ENCODE results near the gene RASSF10. TPM values are rescaled to one million over a fixed set of nuclear protein-coding genes. Genes with fewer than 3 reads are reported as not detected.
"Not testable (repeated sequence)": the region's sequence is repeated elsewhere in the genome, so short reads cannot be mapped to it uniquely, and the experiment has no call there.

The RASSF10 gene
- total RNA-seq, 2 experiments from 2014 or later, result not detected

DNA sequence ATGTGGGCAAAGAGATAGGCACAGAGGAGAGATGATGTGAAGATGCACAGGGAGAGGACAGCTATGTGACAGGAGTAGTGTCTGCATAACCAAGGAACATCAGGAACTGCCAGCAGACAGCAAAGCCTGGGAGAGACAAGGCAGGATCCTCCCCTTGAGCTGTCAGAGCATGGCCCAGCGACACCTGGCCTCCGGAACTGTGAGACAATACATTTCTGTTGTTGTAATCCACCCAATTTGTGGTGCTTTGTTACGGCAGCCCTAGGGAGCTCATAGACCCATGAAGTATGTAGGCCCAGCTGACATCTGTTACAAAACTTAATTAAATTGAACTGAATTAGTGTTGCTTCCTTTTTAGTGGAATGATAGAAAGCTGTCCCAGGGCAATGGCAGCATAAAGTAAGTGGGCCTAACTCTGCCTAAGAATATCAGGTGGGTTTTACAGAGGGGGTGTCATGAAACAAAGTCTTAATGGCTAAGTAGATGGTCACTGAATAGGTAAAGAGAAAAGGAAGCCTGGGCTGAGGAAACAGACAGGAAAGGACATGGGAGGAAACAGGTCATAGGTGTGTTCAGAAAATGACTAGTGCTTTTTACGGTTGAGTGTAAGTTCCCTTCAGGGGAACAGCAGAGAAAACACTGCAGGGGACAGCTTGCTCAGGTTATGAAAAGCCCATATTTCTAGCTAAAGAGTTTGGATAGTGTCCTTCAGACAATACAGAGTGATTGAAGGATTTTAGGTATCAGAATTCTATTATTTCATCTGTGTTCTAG, 24.8 kb downstream of the RASSF10 start:
- H3K4me3 Mint-ChIP-seq, result no peak overlapping the region
- DNase-seq, result no peak
- H3K9me3 Mint-ChIP-seq (ENCODE audit: insufficient read depth), result no peaks in the 10 kb centered on the region
- ChIA-PET CTCF (no interaction called here), POLR2A (no interaction called here)
- H3K36me3 Mint-ChIP-seq (ENCODE audit: low read depth), result no peaks in the 10 kb centered on the region
- H3K4me1 Mint-ChIP-seq (ENCODE audit: low read depth), result no peaks in the 10 kb centered on the region
- ATAC-seq, result no peak
- H3K27me3 Mint-ChIP-seq (ENCODE audit: low read depth), result peaks cover 18% of the 10 kb centered on the region
- no peak overlapping the region for H3K27ac Mint-ChIP-seq

DNA sequence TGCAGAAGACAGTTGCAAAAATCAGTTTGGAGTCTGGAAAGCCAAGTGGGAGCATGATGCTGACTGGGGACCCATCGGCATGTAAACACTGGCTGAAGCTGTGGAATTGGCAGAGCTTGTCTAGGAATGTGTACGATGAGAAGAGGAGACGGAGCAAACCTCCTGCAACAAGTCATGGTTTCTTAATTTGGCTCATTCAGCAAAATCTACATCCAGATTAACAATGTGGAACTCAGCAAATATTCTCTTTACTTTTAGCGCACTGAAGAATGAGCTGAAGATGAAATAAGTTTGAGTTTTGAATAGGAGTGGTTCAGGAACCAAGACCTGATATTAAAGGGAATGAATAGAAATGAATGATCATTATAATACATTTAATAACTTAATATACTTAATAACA, 26.6 kb downstream of the RASSF10 start:
- no peaks in the 10 kb centered on the region for H3K36me3 Mint-ChIP-seq (ENCODE audit: low read depth)
- no peak overlapping the region for H3K27ac Mint-ChIP-seq
- POLR2A ChIA-PET, result no interaction called here
- CTCF ChIA-PET, result no interaction called here
- no peaks in the 10 kb centered on the region for H3K9me3 Mint-ChIP-seq (ENCODE audit: insufficient read depth)
- ATAC-seq (no peak), DNase-seq (no peak)
- H3K27me3 Mint-ChIP-seq (ENCODE audit: low read depth), result peaks cover 24% of the 10 kb centered on the region
- H3K4me3 Mint-ChIP-seq, result no peak overlapping the region
- no peaks in the 10 kb centered on the region for H3K4me1 Mint-ChIP-seq (ENCODE audit: low read depth)

DNA sequence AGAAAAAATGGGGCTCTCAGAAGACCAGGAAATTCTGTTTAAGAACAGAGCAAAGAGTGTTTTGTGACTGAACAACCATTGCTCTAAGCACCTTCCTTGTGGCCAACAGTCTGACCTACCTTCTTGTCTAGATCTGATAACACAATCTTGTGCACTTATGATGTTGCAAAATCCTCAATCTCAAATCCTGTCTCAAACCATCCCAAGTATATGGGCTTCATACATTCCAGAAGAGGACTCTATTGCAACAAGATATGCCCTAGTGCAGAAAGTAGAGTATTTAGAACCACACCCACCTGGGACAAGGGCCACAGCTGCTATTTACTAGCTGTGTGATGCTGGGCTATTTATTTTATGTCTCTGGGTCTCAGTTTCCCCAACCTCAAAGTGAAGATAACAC, 27.1 kb downstream of the RASSF10 start:
- ChIA-PET CTCF (no interaction called here), POLR2A (no interaction called here)
- ATAC-seq (no peak), DNase-seq (no peak)
- Mint-ChIP-seq H3K27me3 (ENCODE audit: low read depth) (peaks cover 24% of the 10 kb centered on the region), H3K4me3 (no peak overlapping the region), H3K9me3 (ENCODE audit: insufficient read depth) (no peaks in the 10 kb centered on the region), H3K36me3 (ENCODE audit: low read depth) (no peaks in the 10 kb centered on the region), H3K27ac (no peak overlapping the region), H3K4me1 (ENCODE audit: low read depth) (no peaks in the 10 kb centered on the region)

DNA sequence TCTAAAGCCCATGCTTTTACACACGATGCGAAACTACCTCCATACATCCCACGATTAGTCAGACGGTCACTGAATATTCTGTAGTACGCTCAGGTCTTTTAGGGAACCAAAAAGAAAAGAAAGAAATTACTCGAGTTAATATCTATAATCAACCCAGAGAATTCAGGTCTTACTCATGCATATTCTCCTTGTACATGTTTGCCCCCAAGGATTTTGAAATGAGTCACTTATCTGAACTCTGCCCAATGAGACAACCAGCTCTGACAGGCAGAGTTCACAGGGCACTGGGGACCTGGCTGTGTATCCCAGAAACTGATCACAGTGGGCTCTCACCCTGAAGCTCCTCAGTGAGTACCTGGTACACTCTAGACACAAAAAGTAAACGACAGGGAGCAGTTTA, 29.2 kb downstream of the RASSF10 start:
- ATAC-seq, result no peak
- no peak overlapping the region for H3K27ac Mint-ChIP-seq
- H3K9me3 Mint-ChIP-seq (ENCODE audit: insufficient read depth), result no peaks in the 10 kb centered on the region
- H3K4me3 Mint-ChIP-seq, result no peak overlapping the region
- POLR2A ChIA-PET, result no interaction called here
- no peak for DNase-seq
- no peaks in the 10 kb centered on the region for H3K4me1 Mint-ChIP-seq (ENCODE audit: low read depth)
- peaks cover 24% of the 10 kb centered on the region for H3K27me3 Mint-ChIP-seq (ENCODE audit: low read depth)
- H3K36me3 Mint-ChIP-seq (ENCODE audit: low read depth), result no peaks in the 10 kb centered on the region
- CTCF ChIA-PET, result no interaction called here

DNA sequence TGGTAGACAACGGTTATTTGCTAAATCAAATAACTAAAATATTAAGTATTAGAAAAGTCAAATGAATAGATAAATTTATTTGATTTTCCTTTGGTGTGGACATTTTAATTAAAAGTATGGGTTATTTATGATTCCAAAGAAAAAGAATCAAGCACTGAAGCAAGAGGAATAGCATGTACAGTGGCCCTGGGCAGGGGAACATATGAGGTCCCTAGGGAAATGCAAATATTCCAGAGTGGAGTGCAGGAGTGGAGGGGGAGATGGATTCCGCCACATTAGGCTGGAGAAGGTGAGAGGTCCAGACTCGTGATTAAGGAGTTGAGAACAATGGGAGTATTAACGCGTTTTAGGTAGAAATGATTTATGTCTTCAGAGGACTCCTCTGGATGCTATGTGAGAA, 30.0 kb downstream of the RASSF10 start:
- Mint-ChIP-seq H3K9me3 (ENCODE audit: insufficient read depth) (no peaks in the 10 kb centered on the region), H3K27ac (no peak overlapping the region), H3K36me3 (ENCODE audit: low read depth) (no peaks in the 10 kb centered on the region), H3K27me3 (ENCODE audit: low read depth) (peaks cover 24% of the 10 kb centered on the region), H3K4me1 (ENCODE audit: low read depth) (no peaks in the 10 kb centered on the region), H3K4me3 (no peak overlapping the region)
- CTCF ChIA-PET, result no interaction called here
- DNase-seq (no peak), ATAC-seq (no peak)
- POLR2A ChIA-PET, result no interaction called here

GRCh38 chr11:13040969-13041561, 31.9 kb downstream of the RASSF10 start:
- ChIA-PET POLR2A (no interaction called here), CTCF (no interaction called here)
- H3K27ac Mint-ChIP-seq, result no peak overlapping the region
- no peaks in the 10 kb centered on the region for H3K4me1 Mint-ChIP-seq (ENCODE audit: low read depth)
- peaks cover 15% of the 10 kb centered on the region for H3K27me3 Mint-ChIP-seq (ENCODE audit: low read depth)
- no peak overlapping the region for H3K4me3 Mint-ChIP-seq
- no peak for ATAC-seq
- H3K36me3 Mint-ChIP-seq (ENCODE audit: low read depth), result no peaks in the 10 kb centered on the region
- no peaks in the 10 kb centered on the region for H3K9me3 Mint-ChIP-seq (ENCODE audit: insufficient read depth)
- DNase-seq, result no peak

GRCh38 chr11:13042873-13043342, 33.8 kb downstream of the RASSF10 start:
- ATAC-seq, result no peak
- Mint-ChIP-seq H3K4me3 (no peak overlapping the region), H3K36me3 (ENCODE audit: low read depth) (no peaks in the 10 kb centered on the region), H3K4me1 (ENCODE audit: low read depth) (no peaks in the 10 kb centered on the region), H3K27ac (no peak overlapping the region), H3K27me3 (ENCODE audit: low read depth) (peaks cover 10% of the 10 kb centered on the region), H3K9me3 (ENCODE audit: insufficient read depth) (no peaks in the 10 kb centered on the region)
- ChIA-PET POLR2A (no interaction called here), CTCF (no interaction called here)
- no peak for DNase-seq

DNA sequence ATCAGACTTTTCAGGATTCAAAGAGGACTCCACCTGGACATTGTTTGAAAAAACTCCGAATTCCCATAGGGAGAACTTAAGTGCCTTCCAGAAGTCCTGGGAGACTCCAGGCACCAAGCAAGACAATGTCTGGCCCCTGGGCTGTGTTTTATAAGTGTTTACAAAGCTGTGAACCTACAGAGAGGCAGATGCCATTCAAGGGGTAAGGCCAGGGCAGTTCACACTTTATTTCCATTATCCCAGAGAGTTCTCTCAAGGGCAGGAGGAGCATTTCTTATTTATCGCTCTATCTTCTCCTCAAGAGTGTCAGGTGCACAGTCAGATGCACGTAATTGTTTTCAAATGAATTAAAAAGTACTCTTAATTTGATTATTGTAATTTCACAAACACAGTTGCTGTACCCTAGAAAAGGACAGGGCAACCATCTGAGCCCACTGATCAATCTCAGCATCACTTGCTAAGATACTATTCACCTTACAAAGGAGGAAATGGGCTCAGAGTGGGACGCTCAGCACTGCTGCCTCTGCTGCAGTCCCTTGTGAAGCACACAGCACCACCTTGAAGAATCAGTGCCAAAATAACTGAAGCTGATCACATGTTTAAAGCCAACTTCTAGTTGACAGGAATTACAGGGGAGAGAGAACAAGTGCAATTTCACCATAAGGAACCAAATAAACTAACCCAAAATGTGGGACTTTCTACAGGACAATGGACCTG, 35.0 kb downstream of the RASSF10 start:
- no peaks in the 10 kb centered on the region for H3K9me3 Mint-ChIP-seq (ENCODE audit: insufficient read depth)
- peaks cover 8% of the 10 kb centered on the region for H3K27me3 Mint-ChIP-seq (ENCODE audit: low read depth)
- no peaks in the 10 kb centered on the region for H3K4me1 Mint-ChIP-seq (ENCODE audit: low read depth)
- no peaks in the 10 kb centered on the region for H3K36me3 Mint-ChIP-seq (ENCODE audit: low read depth)
- POLR2A ChIA-PET, result no interaction called here
- no peak overlapping the region for H3K4me3 Mint-ChIP-seq
- no peak for DNase-seq
- no peak overlapping the region for H3K27ac Mint-ChIP-seq
- CTCF ChIA-PET, result no interaction called here
- ATAC-seq, result no peak

GRCh38 chr11:13045089-13045488, 36.0 kb downstream of the RASSF10 start:
- H3K4me3 Mint-ChIP-seq; H3K36me3 Mint-ChIP-seq (ENCODE audit: low read depth); H3K9me3 Mint-ChIP-seq (ENCODE audit: insufficient read depth); H3K27me3 Mint-ChIP-seq (ENCODE audit: low read depth); ATAC-seq; CTCF ChIA-PET; DNase-seq; POLR2A ChIA-PET; H3K27ac Mint-ChIP-seq; H3K4me1 Mint-ChIP-seq (ENCODE audit: low read depth): not testable (repeated sequence)

- Mint-ChIP-seq H3K27me3 (ENCODE audit: low read depth) (peaks cover 5% of the 10 kb centered on the region), H3K4me3 (no peak overlapping the region), H3K4me1 (ENCODE audit: low read depth) (no peaks in the 10 kb centered on the region), H3K36me3 (ENCODE audit: low read depth) (no peaks in the 10 kb centered on the region), H3K27ac (no peak overlapping the region), H3K9me3 (ENCODE audit: insufficient read depth) (no peaks in the 10 kb centered on the region)
- ChIA-PET CTCF (no interaction called here), POLR2A (no interaction called here)
- ATAC-seq (no peak), DNase-seq (no peak)
These were observed 36.6 kb downstream of the RASSF10 start for GRCh38 chr11:13045734-13046133.

DNA sequence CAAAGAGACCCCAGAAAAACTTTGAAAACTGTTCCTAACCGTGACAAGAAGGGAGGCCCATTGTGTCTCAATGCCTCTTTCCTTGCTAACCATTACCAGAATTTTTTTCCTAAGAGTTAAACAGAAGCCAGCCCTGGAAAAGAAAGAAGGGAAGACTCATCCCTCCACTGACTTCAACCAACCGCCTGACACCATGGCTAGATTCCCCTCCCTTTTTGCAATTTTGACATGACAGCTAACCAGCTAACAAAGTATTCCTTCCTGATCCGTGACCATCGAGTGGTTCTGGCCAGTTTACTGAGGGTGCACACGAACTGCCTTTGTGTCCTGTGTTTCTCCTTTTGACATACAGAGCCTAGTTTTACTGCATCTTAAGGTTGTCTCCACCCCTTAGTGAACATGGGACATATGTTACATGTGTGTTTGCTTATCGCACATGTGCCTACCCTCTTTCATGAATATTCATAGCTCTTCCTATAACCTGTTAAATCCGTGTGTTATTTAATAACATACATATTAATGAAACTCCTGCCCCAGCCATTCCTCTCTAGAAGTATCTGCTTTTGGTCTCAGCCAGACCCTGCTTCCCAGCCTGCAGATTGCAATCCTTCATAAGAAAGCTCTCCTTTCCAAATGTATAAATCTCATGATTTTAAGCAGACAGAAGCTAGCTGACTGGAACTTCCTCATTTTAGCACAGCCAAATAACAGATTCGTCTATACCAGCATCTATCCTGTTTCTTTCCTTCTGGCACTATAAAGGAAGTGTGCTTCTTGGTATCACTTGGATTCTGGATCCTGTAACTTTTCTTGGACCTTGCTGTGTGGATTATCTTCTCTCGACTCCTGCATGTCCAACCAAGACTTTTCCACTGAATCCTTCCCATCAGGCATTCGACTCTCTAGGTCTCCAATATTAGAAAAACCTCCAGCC, 37.8 kb downstream of the RASSF10 start:
- CTCF ChIA-PET, result no interaction called here
- no peak overlapping the region for H3K27ac Mint-ChIP-seq
- no peak for ATAC-seq
- H3K4me3 Mint-ChIP-seq, result no peak overlapping the region
- H3K27me3 Mint-ChIP-seq (ENCODE audit: low read depth), result peaks cover 11% of the 10 kb centered on the region
- POLR2A ChIA-PET, result no interaction called here
- H3K36me3 Mint-ChIP-seq (ENCODE audit: low read depth), result no peaks in the 10 kb centered on the region
- DNase-seq, result no peak
- H3K9me3 Mint-ChIP-seq (ENCODE audit: insufficient read depth), result no peaks in the 10 kb centered on the region
- no peaks in the 10 kb centered on the region for H3K4me1 Mint-ChIP-seq (ENCODE audit: low read depth)

DNA sequence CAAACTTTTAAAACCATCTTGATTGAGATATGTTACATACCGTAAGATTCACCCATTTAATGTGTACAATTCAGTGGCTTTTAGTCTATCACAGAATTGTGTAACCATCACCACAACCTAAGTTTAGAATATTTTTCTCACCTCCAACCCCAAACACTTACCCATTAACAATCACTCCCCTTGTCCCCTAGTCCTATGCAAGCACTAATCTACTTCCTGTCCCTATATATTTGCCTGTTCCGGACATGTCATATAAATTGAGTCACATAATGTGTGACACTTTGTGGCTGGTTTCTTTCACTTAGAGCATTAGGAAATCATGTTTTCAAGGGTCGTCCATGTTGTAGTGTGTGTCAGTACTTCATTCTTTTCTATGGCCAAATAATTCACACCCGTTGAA, 38.8 kb downstream of the RASSF10 start:
- Mint-ChIP-seq H3K36me3 (ENCODE audit: low read depth) (no peaks in the 10 kb centered on the region), H3K4me3 (no peak overlapping the region), H3K9me3 (ENCODE audit: insufficient read depth) (no peaks in the 10 kb centered on the region), H3K27me3 (ENCODE audit: low read depth) (peaks cover 11% of the 10 kb centered on the region), H3K27ac (no peak overlapping the region), H3K4me1 (ENCODE audit: low read depth) (no peaks in the 10 kb centered on the region)
- no peak for ATAC-seq
- ChIA-PET POLR2A (no interaction called here), CTCF (no interaction called here)
- DNase-seq, result no peak
